D721Med (cell line): ENCODE measurements around the gene APH1A.

Experiments used
- DNase-seq: peaks from one replicate; pipeline ENCODE4 v3.0.0; 2011; ENCODE audit warnings: low spot score; ENCODE audit not compliant: insufficient read length
- FAIRE-seq: peaks from 2 replicates; lab custom pipeline; 2011; peaks lifted over from hg19 to GRCh38; lab: Jason Lieb, UNC
- CTCF ChIP-seq: IDR thresholded peaks from 2 replicates; pipeline ENCODE4 v1.5.1; 2012; ENCODE audit warnings: mild to moderate bottlenecking, control low read depth; ENCODE audit not compliant: insufficient read depth; ENCODE audit errors: missing control alignments

The APH1A gene

GRCh38 chr1:150259217-150259616, 9.6 kb downstream of the APH1A start:
- FAIRE-seq = no peak
- no peak for DNase-seq
- TF ChIP-seq CTCF = no peak

GRCh38 chr1:150257624-150258585, 10.9 kb downstream of the APH1A start, which contains the start of gene CA14:
CA14 (plus strand) TSS chr1:150257774; CDS start chr1:150258129, 355 bp downstream.
- no peak for FAIRE-seq
- DNase-seq = no peak
- TF ChIP-seq CTCF = no peak

- no peak for FAIRE-seq
- TF ChIP-seq CTCF = no peak
- no peak for DNase-seq
Measured at GRCh38 chr1:150256554-150257341, 12.1 kb downstream of the APH1A start.

GRCh38 chr1:150256198-150256553, 12.6 kb downstream of the APH1A start:
- FAIRE-seq (no peak), DNase-seq (no peak)
- TF ChIP-seq CTCF = no peak

GRCh38 chr1:150249936-150250335, 18.9 kb downstream of the APH1A start:
- no peak for DNase-seq
- no peak for TF ChIP-seq CTCF
- FAIRE-seq = no peak

GRCh38 chr1:150243003-150243402, 25.8 kb downstream of the APH1A start:
- no peak for TF ChIP-seq CTCF
- FAIRE-seq = no peak
- no peak for DNase-seq
